HFF-Myc (cell line): ENCODE measurements around the gene THSD8.

Source experiments
- DNase-seq: peaks from one replicate; pipeline ENCODE4 v3.0.0-alpha.2; 2011; ENCODE audit warnings: low read depth; ENCODE audit errors: extremely low read depth
- H3K4me3 ChIP-seq: replicated peaks from 2 replicates; pipeline ENCODE4 v1.5.1; 2011; ENCODE audit warnings: low read depth, mild to moderate bottlenecking, control low read depth, low read length
- TF ChIP-seq, protein P1 (sequence below): IDR thresholded peaks from 2 replicates; pipeline ENCODE4 v1.5.1; 2012; ENCODE audit warnings: mild to moderate bottlenecking, low read depth, low read length, control low read depth; ENCODE audit errors: missing control alignments

Gene THSD8

GRCh38 chr19:12838182-12838885 is 36.5 kb downstream of the THSD8 start, which contains the start of gene MAST1:
MAST1 (plus strand) TSS chr19:12838515; CDS start chr19:12838573, 58 bp downstream.
- DNase-seq = no peak
- H3K4me3 ChIP-seq = peak within 1 kb of the TSS; percentile 35
- TF ChIP-seq, protein P1, sequence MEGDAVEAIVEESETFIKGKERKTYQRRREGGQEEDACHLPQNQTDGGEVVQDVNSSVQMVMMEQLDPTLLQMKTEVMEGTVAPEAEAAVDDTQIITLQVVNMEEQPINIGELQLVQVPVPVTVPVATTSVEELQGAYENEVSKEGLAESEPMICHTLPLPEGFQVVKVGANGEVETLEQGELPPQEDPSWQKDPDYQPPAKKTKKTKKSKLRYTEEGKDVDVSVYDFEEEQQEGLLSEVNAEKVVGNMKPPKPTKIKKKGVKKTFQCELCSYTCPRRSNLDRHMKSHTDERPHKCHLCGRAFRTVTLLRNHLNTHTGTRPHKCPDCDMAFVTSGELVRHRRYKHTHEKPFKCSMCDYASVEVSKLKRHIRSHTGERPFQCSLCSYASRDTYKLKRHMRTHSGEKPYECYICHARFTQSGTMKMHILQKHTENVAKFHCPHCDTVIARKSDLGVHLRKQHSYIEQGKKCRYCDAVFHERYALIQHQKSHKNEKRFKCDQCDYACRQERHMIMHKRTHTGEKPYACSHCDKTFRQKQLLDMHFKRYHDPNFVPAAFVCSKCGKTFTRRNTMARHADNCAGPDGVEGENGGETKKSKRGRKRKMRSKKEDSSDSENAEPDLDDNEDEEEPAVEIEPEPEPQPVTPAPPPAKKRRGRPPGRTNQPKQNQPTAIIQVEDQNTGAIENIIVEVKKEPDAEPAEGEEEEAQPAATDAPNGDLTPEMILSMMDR = no peak

- DNase-seq = no peak
- H3K4me3 ChIP-seq = peak overlapping the region; percentile 35
- TF ChIP-seq, protein P1 = no peak
These were observed 37.3 kb downstream of the THSD8 start for GRCh38 chr19:12838886-12839756.

GRCh38 chr19:12840091-12841079 is 38.5 kb downstream of the THSD8 start:
- peak; percentile 40 for DNase-seq
- peak overlapping the region; percentile 2; the same call in 1 of the 2 replicates for H3K4me3 ChIP-seq
- TF ChIP-seq, protein P1 = no peak

DNA sequence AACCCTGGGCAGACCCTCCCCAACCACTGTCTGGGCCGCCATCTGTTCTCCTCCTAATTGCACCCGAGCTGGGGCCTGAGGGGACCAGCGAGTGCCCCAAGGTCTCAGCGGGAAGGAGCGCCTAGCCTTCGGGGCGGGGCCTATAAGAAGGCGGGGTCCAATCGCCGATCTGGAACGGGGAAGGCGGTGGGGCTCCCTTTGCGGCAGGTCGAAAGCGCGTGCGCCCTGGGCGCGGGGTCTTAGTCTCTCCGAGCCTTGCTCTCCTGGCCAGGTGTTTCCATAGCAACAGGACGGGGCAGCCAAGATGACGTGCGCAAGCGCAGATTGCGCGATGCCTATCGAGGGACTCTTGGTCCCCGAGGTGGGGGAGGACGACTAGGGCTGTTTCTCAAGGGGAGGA is 39.2 kb downstream of the THSD8 start:
- peak overlapping the region; percentile 2; the same call in 1 of the 2 replicates for H3K4me3 ChIP-seq
- TF ChIP-seq, protein P1 = no peak
- DNase-seq = no peak

DNA sequence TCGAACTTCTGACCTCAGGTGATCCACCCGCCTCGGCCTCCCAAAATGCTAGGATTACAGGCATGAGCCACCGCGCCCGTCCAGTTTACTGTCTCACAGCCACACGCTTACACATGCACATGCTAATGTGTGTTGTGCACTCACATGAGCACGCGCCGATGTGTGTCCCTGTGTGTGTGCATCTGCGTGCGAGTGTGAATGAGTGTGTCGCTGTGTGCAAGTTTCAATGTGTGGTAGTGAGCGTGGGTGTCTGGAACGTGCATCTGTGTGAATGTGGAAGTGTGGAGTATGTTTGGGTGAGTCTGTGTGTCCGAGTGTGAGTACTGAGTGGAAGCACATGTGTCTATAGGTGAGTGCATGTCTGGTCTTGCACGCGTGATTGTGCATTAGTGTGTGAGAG is 40.6 kb downstream of the THSD8 start:
- TF ChIP-seq, protein P1 = no peak
- no peak for DNase-seq
- H3K4me3 ChIP-seq = no peak overlapping the region

DNA sequence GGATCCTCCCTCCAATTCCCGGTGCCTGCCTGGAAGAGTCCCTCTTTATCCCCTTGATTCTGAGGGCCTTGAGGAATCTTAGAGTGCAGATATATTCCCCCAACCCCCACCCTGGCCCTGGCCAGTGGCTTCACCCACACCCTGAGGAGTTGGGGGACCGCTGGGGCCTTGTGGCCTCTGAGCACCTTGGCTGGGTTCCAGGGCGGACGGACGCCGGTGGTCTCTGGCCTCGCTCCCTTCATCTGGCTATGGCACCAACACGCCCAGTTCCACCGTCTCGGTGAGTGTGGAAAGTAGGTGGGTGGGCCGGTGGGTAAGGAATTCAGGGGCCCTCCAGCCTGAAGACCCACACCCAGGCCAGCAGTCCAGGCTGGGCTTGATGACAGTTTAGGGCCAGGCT is 41.5 kb downstream of the THSD8 start:
- DNase-seq = no peak
- TF ChIP-seq, protein P1 = no peak

More for the DNA sequence above, 41.5 kb downstream of the THSD8 start:
- H3K4me3 ChIP-seq = no peak overlapping the region
